A549 (cell line): ENCODE data around the gene NAT8L.

ENCODE experiments used
- CEBPB ChIP-seq, 2 experiments: fragments of >200 bp in 1 of 2; sonication (Bioruptor Twin) in 1 of 2; formaldehyde crosslinking in 1 of 2; IDR thresholded peaks; 2 replicates each; pipeline ENCODE4 v1.6.1; 2012 to 2016
- EHMT2 ChIP-seq: fragments of 200-600 bp; sonication (generic); IDR thresholded peaks from 2 replicates; pipeline ENCODE4 v1.6.1; 2016; ENCODE audit warnings: antibody characterized with exemption, low read depth, mild to moderate bottlenecking, moderate library complexity
- HOXA7 ChIP-seq: fragments of 250-450 bp; sonication (Bioruptor Pico); IDR thresholded peaks from 2 replicates; pipeline ENCODE4 v1.5.0; 2020; ENCODE audit warnings: mild to moderate bottlenecking, moderate library complexity
- NFE2L2 ChIP-seq: fragments of 150-350 bp; conservative IDR thresholded peaks from 2 replicates; pipeline ENCODE4 v1.6.1; 2014; ENCODE audit warnings: low read length
- POLR2A ChIP-seq: IDR thresholded peaks from 2 replicates; pipeline ENCODE4 v1.6.1; 2012; ENCODE audit warnings: mild to moderate bottlenecking, low read length
- ZC3H11A ChIP-seq: fragments of 450-650 bp; IDR thresholded peaks from 2 replicates; pipeline ENCODE4 v1.6.1; 2014; ENCODE audit warnings: antibody characterized with exemption, mild to moderate bottlenecking
- ZSCAN20 ChIP-seq: fragments of 250-450 bp; sonication (Bioruptor Pico); IDR thresholded peaks from 2 replicates; pipeline ENCODE4 v1.8.0; 2022; ENCODE audit warnings: mild to moderate bottlenecking, moderate library complexity
- TF ChIP-seq, protein P1 (sequence below): fragments of 150-350 bp; IDR thresholded peaks from 2 replicates; pipeline ENCODE4 v1.6.1; 2014; ENCODE audit warnings: low read depth, mild to moderate bottlenecking, low read length
- TF ChIP-seq, protein P2 (sequence below): fragments of >200 bp; sonication (Bioruptor Twin); formaldehyde crosslinking; IDR thresholded peaks from 3 replicates; pipeline ENCODE4 v1.5.1; 2016
- TF ChIP-seq, protein P3 (sequence below): fragments of 200-600 bp; sonication (generic); IDR thresholded peaks from 2 replicates; pipeline ENCODE4 v1.6.1; 2016; ENCODE audit warnings: antibody characterized with exemption, mild to moderate bottlenecking, moderate library complexity
- TF ChIP-seq, protein P4 (sequence below): fragments of 450-650 bp; IDR thresholded peaks from 2 replicates; pipeline ENCODE4 v1.6.1; 2014; ENCODE audit warnings: antibody characterized with exemption

DNA sequence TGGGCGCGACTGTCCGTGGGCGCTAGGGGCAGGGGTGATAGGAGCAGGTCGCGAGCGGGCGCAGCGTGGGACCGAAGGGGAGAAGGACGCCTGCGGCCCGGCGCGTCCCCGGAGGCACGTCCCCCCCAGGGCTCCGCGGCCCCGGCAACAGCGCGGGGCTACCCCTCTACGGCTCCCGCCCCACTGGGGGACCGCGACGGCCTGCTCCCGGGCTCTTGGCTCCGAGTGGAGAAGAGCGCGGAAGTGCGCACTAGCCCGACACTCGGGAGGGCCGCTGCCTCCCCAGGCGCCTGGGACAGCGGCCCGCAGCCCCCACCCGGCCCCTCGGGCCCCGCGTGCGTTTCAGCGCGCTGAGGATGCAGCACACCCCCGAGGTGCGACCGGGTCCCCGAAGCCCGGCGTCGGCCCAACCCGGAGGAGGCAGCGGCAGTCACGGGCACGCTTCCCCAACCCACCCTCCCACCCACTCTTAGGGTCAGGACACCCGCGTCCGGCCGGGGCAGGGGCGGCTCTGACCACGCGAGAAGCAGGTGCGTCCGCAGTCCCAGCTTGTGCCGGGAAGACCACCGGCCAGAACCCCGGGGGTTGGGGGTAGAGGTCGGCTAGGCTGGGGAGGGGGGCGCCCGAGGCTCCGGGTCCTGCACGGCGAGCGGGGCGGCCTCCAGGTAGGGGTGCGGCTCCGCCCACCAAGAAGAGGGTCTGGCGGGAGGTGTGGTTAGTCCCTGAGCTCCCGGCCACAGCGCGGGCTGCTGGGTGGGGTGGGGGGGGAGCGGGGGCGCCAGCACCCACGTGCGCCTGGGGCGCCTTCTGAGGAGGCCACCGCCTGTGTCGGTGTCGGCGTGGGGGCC lies 18.5 kb upstream of the NAT8L start:
- TF ChIP-seq, protein P1, sequence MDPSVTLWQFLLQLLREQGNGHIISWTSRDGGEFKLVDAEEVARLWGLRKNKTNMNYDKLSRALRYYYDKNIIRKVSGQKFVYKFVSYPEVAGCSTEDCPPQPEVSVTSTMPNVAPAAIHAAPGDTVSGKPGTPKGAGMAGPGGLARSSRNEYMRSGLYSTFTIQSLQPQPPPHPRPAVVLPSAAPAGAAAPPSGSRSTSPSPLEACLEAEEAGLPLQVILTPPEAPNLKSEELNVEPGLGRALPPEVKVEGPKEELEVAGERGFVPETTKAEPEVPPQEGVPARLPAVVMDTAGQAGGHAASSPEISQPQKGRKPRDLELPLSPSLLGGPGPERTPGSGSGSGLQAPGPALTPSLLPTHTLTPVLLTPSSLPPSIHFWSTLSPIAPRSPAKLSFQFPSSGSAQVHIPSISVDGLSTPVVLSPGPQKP, result no peak
- TF ChIP-seq, protein P2, sequence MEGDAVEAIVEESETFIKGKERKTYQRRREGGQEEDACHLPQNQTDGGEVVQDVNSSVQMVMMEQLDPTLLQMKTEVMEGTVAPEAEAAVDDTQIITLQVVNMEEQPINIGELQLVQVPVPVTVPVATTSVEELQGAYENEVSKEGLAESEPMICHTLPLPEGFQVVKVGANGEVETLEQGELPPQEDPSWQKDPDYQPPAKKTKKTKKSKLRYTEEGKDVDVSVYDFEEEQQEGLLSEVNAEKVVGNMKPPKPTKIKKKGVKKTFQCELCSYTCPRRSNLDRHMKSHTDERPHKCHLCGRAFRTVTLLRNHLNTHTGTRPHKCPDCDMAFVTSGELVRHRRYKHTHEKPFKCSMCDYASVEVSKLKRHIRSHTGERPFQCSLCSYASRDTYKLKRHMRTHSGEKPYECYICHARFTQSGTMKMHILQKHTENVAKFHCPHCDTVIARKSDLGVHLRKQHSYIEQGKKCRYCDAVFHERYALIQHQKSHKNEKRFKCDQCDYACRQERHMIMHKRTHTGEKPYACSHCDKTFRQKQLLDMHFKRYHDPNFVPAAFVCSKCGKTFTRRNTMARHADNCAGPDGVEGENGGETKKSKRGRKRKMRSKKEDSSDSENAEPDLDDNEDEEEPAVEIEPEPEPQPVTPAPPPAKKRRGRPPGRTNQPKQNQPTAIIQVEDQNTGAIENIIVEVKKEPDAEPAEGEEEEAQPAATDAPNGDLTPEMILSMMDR, result no peak
- TF ChIP-seq, protein P3, sequence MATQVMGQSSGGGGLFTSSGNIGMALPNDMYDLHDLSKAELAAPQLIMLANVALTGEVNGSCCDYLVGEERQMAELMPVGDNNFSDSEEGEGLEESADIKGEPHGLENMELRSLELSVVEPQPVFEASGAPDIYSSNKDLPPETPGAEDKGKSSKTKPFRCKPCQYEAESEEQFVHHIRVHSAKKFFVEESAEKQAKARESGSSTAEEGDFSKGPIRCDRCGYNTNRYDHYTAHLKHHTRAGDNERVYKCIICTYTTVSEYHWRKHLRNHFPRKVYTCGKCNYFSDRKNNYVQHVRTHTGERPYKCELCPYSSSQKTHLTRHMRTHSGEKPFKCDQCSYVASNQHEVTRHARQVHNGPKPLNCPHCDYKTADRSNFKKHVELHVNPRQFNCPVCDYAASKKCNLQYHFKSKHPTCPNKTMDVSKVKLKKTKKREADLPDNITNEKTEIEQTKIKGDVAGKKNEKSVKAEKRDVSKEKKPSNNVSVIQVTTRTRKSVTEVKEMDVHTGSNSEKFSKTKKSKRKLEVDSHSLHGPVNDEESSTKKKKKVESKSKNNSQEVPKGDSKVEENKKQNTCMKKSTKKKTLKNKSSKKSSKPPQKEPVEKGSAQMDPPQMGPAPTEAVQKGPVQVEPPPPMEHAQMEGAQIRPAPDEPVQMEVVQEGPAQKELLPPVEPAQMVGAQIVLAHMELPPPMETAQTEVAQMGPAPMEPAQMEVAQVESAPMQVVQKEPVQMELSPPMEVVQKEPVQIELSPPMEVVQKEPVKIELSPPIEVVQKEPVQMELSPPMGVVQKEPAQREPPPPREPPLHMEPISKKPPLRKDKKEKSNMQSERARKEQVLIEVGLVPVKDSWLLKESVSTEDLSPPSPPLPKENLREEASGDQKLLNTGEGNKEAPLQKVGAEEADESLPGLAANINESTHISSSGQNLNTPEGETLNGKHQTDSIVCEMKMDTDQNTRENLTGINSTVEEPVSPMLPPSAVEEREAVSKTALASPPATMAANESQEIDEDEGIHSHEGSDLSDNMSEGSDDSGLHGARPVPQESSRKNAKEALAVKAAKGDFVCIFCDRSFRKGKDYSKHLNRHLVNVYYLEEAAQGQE, result no peak
- TF ChIP-seq CEBPB (IDR thresholded peaks at IDR 0.05) (no peak), ZSCAN20 (CRISPR knock-in tag) (no peak), POLR2A (no peak), HOXA7 (no peak), EHMT2 (no peak), ZC3H11A (no peak), NFE2L2 (no peak)
- TF ChIP-seq, protein P4, sequence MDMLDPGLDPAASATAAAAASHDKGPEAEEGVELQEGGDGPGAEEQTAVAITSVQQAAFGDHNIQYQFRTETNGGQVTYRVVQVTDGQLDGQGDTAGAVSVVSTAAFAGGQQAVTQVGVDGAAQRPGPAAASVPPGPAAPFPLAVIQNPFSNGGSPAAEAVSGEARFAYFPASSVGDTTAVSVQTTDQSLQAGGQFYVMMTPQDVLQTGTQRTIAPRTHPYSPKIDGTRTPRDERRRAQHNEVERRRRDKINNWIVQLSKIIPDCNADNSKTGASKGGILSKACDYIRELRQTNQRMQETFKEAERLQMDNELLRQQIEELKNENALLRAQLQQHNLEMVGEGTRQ, result no peak
